ENCODE results near the gene PTPRT. TPM values are rescaled to one million over a fixed set of nuclear protein-coding genes. Genes with fewer than 3 reads are reported as not detected.

PTPRT gene
- polyA plus RNA-seq, 1 of the 3 experiments (the other 2 are of a cell fraction), result not detected

- TF ChIP-seq MXI1 (IDR thresholded peaks at IDR 0.05; ENCODE audit: low read depth, low read length) (no peak), FOXM1 (IDR thresholded peaks at IDR 0.05; ENCODE audit: low read depth) (no peak), CTCF (IDR thresholded peaks at IDR 0.05) (no peak), SIN3A (IDR thresholded peaks at IDR 0.05; ENCODE audit: borderline replicate concordance, low read depth, low read length) (no peak), SMC3 (IDR thresholded peaks at IDR 0.05; ENCODE audit: low read depth, low read length) (no peak), FOSL2 (IDR thresholded peaks at IDR 0.05; ENCODE audit: borderline replicate concordance, low read depth) (no peak), USF2 (IDR thresholded peaks at IDR 0.05; ENCODE audit: borderline replicate concordance, low read depth, low read length) (no peak)
- H3K27ac ChIP-seq (ENCODE audit: low read depth in 2 of 2, low read length in 1 of 2), result no peak overlapping the region
- no peak overlapping the region for H3K4me2 ChIP-seq
- H4K20me1 ChIP-seq (ENCODE audit: insufficient read depth), result no peaks in the 10 kb centered on the region
- no peaks in the 10 kb centered on the region for H3K27me3 ChIP-seq (ENCODE audit: insufficient read depth)
- H3F3A ChIP-seq (replicated peaks; ENCODE audit: insufficient read depth), result no peaks in the 10 kb centered on the region
- CTCF ChIA-PET, result no interaction called here
- H2AFZ ChIP-seq (ENCODE audit: low read depth), result no peak overlapping the region
- H3K9me2 ChIP-seq, result no peaks in the 10 kb centered on the region
- H3K4me3 ChIP-seq (ENCODE audit: low read depth in 2 of 2, low read length in 1 of 2), result no peak overlapping the region
- no peak overlapping the region for H3K9ac ChIP-seq
- no peaks in the 10 kb centered on the region for H3K9me3 ChIP-seq
- H3K36me3 ChIP-seq (replicated peaks in 1 of 2; ENCODE audit: control insufficient read depth in 1 of 2, insufficient read depth in 2 of 2, low read length in 1 of 2), result no peaks in the 10 kb centered on the region
- 11% methylated on average over 4 of the region's 4 CpGs for WGBS (ENCODE audit: low lambda C conversion rate)
- POLR2A ChIA-PET, result no interaction called here
- DNase-seq, result no peak
- H3K4me1 ChIP-seq (ENCODE audit: control insufficient read depth in 1 of 2, insufficient read depth in 2 of 2, low read depth in 1 of 2, low read length in 1 of 2), result peaks cover 0 to 7% of the 10 kb centered on the region in 2 experiments; a peak in 1 of 4 replicates
- no peaks in the 10 kb centered on the region for H3K79me2 ChIP-seq (ENCODE audit: insufficient read depth)
These were observed 97.2 kb downstream of the PTPRT start for GRCh38 chr20:43092386-43093088.

- Histone ChIP-seq H3K79me2 (ENCODE audit: insufficient read depth) (no peaks in the 10 kb centered on the region), H3F3A (replicated peaks; ENCODE audit: insufficient read depth) (no peaks in the 10 kb centered on the region), H2AFZ (ENCODE audit: low read depth) (no peak overlapping the region), H3K27me3 (ENCODE audit: insufficient read depth) (no peaks in the 10 kb centered on the region), H3K4me1 (ENCODE audit: control insufficient read depth in 1 of 2, insufficient read depth in 2 of 2, low read depth in 1 of 2, low read length in 1 of 2) (no peaks in the 10 kb centered on the region), H3K4me3 (ENCODE audit: low read depth in 2 of 2, low read length in 1 of 2) (no peak overlapping the region), H3K9me3 (no peaks in the 10 kb centered on the region), H4K20me1 (ENCODE audit: insufficient read depth) (no peaks in the 10 kb centered on the region), H3K9me2 (no peaks in the 10 kb centered on the region), H3K27ac (ENCODE audit: low read depth in 2 of 2, low read length in 1 of 2) (no peak overlapping the region), H3K9ac (no peak overlapping the region), H3K4me2 (no peak overlapping the region), H3K36me3 (replicated peaks in 1 of 2; ENCODE audit: control insufficient read depth in 1 of 2, insufficient read depth in 2 of 2, low read length in 1 of 2) (no peaks in the 10 kb centered on the region)
- no peak for DNase-seq
- POLR2A ChIA-PET, result no interaction called here
- WGBS (ENCODE audit: low lambda C conversion rate), result 6% methylated on average over 1 of the region's 1 CpG
- TF ChIP-seq MEF2A (IDR thresholded peaks at IDR 0.05; ENCODE audit: borderline replicate concordance, low read depth) (no peak), CTCF (IDR thresholded peaks at IDR 0.05) (no peak), IRF3 (IDR thresholded peaks at IDR 0.05; ENCODE audit: low read depth, low read length) (no peak), SMC3 (IDR thresholded peaks at IDR 0.05; ENCODE audit: low read depth, low read length) (no peak), YY1 (IDR thresholded peaks at IDR 0.05; ENCODE audit: low read depth) (no peak)
- CTCF ChIA-PET, result interaction anchor here (0.6 kb wide), 1 partner anchor 120 kb away, joined by 3 read pairs; no protein-coding TSS in a partner anchor
These were observed 121.2 kb downstream of the PTPRT start for GRCh38 chr20:43068482-43068881.

Measured in SK-N-SH (cell line).